HUES48 (cell line): ENCODE data around the gene NFKBIE.
A peak's percentile ranks its signal among the peaks of the same experiment; 100 is the strongest.
"Not testable (repeated sequence)": the region's sequence is repeated elsewhere in the genome, so short reads cannot be mapped to it uniquely, and the experiment has no call there.

Source experiments
- H3K27ac ChIP-seq: one replicate; pipeline ENCODE4 v1.7.0; 2013; ENCODE audit warnings: low read depth, low read length, inconsistent platforms
- H3K27me3 ChIP-seq: 2 replicates; pipeline ENCODE4 v1.6.1; 2013; ENCODE audit warnings: mild to moderate bottlenecking, low read length; ENCODE audit not compliant: control insufficient read depth, insufficient read depth
- H3K36me3 ChIP-seq: 2 replicates; pipeline ENCODE4 v1.6.1; 2013; ENCODE audit warnings: low read length; ENCODE audit not compliant: control insufficient read depth, insufficient read depth
- H3K4me1 ChIP-seq: 2 replicates; pipeline ENCODE4 v1.6.1; 2013; ENCODE audit warnings: mild to moderate bottlenecking, low read length; ENCODE audit not compliant: control insufficient read depth, insufficient read depth
- H3K4me3 ChIP-seq: 2 replicates; pipeline ENCODE4 v1.5.1; 2013; ENCODE audit warnings: mild to moderate bottlenecking, low read depth, low read length
- H3K9ac ChIP-seq: 2 replicates; pipeline ENCODE4 v1.6.1; 2013; ENCODE audit warnings: mild to moderate bottlenecking, low read depth, low read length, moderate library complexity
- H3K9me3 ChIP-seq: 2 replicates; pipeline ENCODE4 v1.6.1; 2013; ENCODE audit warnings: low read length; ENCODE audit not compliant: control insufficient read depth, insufficient read depth

Gene NFKBIE, protein sequence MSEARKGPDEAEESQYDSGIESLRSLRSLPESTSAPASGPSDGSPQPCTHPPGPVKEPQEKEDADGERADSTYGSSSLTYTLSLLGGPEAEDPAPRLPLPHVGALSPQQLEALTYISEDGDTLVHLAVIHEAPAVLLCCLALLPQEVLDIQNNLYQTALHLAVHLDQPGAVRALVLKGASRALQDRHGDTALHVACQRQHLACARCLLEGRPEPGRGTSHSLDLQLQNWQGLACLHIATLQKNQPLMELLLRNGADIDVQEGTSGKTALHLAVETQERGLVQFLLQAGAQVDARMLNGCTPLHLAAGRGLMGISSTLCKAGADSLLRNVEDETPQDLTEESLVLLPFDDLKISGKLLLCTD

DNA sequence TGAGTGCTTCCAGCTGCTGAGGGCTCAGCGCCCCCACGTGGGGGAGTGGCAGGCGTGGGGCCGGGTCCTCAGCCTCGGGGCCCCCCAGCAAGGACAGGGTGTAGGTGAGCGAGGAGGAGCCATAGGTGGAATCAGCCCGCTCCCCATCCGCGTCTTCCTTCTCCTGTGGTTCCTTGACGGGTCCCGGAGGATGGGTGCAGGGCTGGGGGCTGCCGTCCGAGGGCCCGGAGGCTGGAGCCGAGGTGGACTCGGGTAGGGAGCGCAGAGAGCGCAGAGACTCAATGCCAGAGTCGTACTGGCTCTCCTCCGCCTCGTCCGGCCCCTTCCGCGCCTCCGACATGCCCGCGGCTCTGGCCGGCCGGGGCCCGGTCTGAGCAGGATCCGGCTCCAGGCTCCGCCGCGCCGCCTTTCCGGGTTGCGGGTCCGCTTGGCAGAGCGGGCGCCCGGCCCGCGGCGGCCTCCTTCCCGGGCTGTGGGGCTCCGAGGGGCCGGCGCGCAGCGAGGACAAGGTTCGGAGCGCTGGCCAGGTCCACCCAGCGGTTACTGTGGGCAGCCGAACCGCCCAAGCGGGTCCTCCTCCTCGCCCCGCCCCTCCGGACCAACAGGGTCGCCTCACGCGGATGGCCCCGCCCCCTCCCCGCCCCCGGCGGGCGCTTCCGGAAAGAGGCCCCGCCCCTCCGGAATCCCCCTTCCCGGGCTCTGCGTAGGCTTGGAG, at the start of gene NFKBIE:
Gene NFKBIE (minus strand): TSS at position 545 of the 715 bp plus-strand sequence. CDS start 205 bp downstream, at position 340.
- Histone ChIP-seq H3K9me3 (no peaks in the 10 kb centered on the region), H3K36me3 (peaks cover 4% of the 10 kb centered on the region; the same call in 1 of the 2 replicates), H3K4me3 (peak within 1 kb of the TSS; percentile 86), H3K27ac (peak within 1 kb of the TSS; percentile 31), H3K27me3 (peaks cover 22% of the 10 kb centered on the region), H3K4me1 (peaks cover 26% of the 10 kb centered on the region), H3K9ac (peak within 1 kb of the TSS; percentile 41; the same call in 1 of the 2 replicates)

DNA sequence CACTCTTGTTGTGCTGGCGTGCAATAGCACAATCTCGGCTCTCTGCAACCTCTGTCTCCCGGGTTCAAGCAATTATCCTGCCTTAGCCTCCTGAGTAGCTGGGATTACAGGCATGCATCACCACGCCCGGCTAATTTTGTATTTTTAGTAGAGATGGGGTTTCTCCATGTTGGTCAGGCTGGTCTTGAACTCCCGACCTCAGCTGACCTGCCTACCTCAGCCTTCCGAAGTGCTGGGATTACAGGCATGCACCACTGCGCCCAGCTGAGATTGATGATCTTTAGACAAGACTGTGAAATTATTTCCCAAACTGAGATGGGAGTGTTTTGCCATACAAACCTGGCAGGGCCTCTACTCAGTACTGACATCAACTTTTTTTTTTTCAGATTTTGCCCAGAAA, 49.3 kb upstream of the NFKBIE start:
- H3K4me1 ChIP-seq, H3K9ac ChIP-seq, H3K27me3 ChIP-seq, H3K4me3 ChIP-seq, H3K27ac ChIP-seq, H3K9me3 ChIP-seq: not testable (repeated sequence)
- H3K36me3 ChIP-seq = peaks cover 26% of the 10 kb centered on the region

DNA sequence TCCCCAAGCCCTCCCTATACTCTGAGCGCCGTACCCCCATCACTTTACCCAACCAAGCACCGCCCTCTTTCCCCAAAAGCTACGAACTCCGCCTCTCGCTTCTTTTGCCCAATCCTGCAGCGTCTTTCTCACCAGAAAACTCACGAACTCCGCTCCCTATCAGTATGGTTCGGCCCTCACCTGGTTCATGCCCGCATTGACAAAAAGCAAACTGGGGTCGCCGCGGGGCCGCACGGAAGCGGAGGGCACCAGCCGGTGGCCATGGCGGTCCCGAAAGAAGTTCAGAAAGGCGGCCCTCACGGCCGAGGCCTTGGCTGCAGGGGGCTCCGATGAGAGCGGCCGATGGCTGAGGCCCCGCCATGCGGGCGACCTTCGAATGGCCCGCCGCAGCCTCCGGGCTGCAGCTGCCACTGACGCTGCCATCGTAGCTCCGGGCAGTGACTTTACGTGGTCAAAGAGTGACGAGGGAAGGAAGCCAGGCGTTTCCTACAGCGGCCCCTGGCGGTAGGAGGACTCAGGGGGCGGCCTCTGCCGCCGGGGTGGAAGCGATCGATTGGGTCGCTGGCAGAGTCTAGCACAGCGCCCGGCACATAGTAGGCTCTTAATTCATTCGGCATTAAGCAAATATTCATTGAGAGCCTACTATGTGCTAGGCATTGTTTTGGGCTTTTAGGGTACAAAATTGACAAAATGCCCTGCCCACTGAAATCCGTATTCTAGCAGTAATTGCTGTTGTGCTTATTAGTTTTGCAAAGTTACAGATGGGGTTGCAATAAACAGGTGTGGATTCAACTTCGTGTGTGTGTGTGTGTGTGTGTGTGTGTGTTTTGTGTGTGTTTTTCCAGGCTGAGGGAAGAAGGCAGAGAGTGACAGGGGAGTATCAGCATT, 47.8 kb upstream of the NFKBIE start, which contains the start of gene AARS2:
Gene AARS2 (minus strand): TSS at position 447 of the 888 bp plus-strand sequence. CDS start 24 bp downstream, at position 423.
- peak within 1 kb of the TSS; percentile 80 for H3K4me3 ChIP-seq
- H3K27me3 ChIP-seq = no peaks in the 10 kb centered on the region
- H3K27ac ChIP-seq = peak within 1 kb of the TSS; percentile 85
- H3K36me3 ChIP-seq = peaks cover 35% of the 10 kb centered on the region
- H3K9ac ChIP-seq = peak within 1 kb of the TSS; percentile 84
- no peaks in the 10 kb centered on the region for H3K9me3 ChIP-seq
- H3K4me1 ChIP-seq = peaks cover 7% of the 10 kb centered on the region

DNA sequence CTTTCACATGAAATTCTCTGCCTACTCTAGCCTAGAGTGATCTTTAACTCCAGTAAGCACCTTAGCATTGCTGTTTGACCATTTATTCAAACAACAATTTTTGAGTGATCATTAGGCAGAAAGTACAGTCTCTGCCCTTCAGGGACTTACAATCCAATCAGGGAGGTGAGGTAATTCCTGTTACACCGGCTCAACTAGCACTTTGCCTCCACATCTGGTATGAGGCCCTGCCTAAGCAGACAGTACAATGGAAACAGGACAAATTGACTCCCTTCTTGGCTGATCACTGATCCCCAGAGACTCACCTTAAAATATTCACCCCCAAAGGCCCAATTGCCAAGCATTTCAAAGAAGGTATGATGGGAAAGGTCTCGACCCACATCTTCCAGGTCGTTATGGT, 46.4 kb upstream of the NFKBIE start:
- Histone ChIP-seq H3K9me3 (no peaks in the 10 kb centered on the region), H3K27me3 (no peaks in the 10 kb centered on the region), H3K4me3 (peak overlapping the region; percentile 80), H3K27ac (no peak overlapping the region), H3K4me1 (peaks cover 7% of the 10 kb centered on the region), H3K9ac (no peak overlapping the region), H3K36me3 (peaks cover 49% of the 10 kb centered on the region)

GRCh38 chr6:44311304-44311703, 46.0 kb upstream of the NFKBIE start:
- Histone ChIP-seq H3K27ac (no peak overlapping the region), H3K36me3 (peaks cover 53% of the 10 kb centered on the region), H3K27me3 (no peaks in the 10 kb centered on the region), H3K9me3 (no peaks in the 10 kb centered on the region), H3K4me3 (no peak overlapping the region), H3K4me1 (peaks cover 7% of the 10 kb centered on the region), H3K9ac (no peak overlapping the region)

DNA sequence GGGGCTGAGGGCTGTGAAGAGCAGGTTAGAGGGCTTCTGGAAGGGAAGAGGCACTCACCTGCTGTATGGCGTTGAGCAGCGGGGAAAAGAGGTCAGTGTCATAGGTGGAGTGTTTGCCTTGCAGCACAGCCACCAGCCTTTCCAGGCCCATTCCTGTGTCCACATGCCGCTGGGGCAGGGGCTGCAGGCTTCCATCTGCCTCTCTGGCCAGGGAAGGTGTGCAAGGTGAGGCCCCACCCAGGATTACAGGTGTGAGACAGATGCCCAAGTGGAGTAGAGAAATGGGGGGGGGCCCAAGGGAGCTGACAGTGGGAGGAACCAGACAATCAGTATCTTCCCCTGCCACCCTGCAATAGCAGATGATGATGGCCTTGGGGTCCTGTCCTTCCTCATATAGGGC, 44.9 kb upstream of the NFKBIE start:
- no peak overlapping the region for H3K4me3 ChIP-seq
- no peaks in the 10 kb centered on the region for H3K9me3 ChIP-seq
- no peak overlapping the region for H3K9ac ChIP-seq
- H3K27me3 ChIP-seq = no peaks in the 10 kb centered on the region
- H3K36me3 ChIP-seq = peaks cover 64% of the 10 kb centered on the region
- H3K4me1 ChIP-seq = peaks cover 7% of the 10 kb centered on the region
- no peak overlapping the region for H3K27ac ChIP-seq

GRCh38 chr6:44309631-44310030, 44.3 kb upstream of the NFKBIE start:
- H3K27ac ChIP-seq = no peak overlapping the region
- H3K9ac ChIP-seq = no peak overlapping the region
- H3K36me3 ChIP-seq = peaks cover 70% of the 10 kb centered on the region

GRCh38 chr6:44309092-44309491, 43.7 kb upstream of the NFKBIE start:
- Histone ChIP-seq H3K36me3 (peaks cover 75% of the 10 kb centered on the region), H3K27me3 (no peaks in the 10 kb centered on the region), H3K4me3 (no peak overlapping the region), H3K9ac (no peak overlapping the region), H3K4me1 (peaks cover 7% of the 10 kb centered on the region), H3K9me3 (no peaks in the 10 kb centered on the region), H3K27ac (no peak overlapping the region)

More at GRCh38 chr6:44309631-44310030, 44.3 kb upstream of the NFKBIE start:
- no peaks in the 10 kb centered on the region for H3K9me3 ChIP-seq
- peaks cover 7% of the 10 kb centered on the region for H3K4me1 ChIP-seq
- no peak overlapping the region for H3K4me3 ChIP-seq
- no peaks in the 10 kb centered on the region for H3K27me3 ChIP-seq

DNA sequence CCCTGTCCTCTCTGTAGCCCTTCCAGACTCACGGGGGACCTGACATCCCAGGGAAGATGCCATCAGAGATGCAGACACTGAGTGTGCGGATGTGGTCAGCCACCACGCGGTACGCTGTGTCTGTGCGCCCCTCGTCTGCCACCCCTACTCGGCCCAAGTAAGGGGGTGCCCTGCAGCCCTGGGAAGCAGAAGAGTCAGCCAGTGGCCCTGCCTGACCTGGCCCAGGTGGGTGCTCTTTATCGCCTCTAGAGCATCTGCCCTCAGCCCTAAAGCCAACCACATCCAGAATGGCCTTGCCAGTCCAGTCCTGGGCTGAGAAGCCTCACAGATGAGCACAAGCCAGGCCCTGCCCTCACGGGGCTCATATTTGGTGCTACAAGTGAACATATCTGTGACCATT, 41.9 kb upstream of the NFKBIE start:
- no peak overlapping the region for H3K9ac ChIP-seq
- H3K36me3 ChIP-seq = peaks cover 94% of the 10 kb centered on the region

DNA sequence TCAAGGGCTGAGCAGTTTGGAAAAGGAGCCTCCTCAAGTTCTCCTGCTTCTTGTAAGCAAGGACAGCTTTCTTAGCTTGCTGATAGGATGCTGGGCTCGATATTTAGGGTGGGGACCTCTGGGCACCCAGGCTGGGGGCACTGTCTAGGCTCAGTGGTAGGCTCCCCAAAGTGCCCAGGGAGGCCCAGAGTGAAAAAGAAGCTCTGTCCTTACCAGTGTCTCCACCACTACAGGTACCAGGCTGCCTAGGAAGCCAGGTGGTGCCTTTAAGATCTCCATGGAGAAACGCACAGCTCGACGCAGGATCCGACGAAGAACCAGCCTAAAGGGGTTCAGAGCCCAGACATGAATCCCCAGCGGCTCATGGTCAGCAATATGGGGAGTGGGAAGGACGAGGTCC, 41.4 kb upstream of the NFKBIE start:
- H3K27ac ChIP-seq = no peak overlapping the region
- H3K36me3 ChIP-seq = peaks cover 94% of the 10 kb centered on the region
- no peaks in the 10 kb centered on the region for H3K9me3 ChIP-seq
- H3K27me3 ChIP-seq = no peaks in the 10 kb centered on the region
- no peak overlapping the region for H3K4me3 ChIP-seq
- no peak overlapping the region for H3K9ac ChIP-seq
- no peaks in the 10 kb centered on the region for H3K4me1 ChIP-seq

More for the DNA sequence above, 41.9 kb upstream of the NFKBIE start:
- H3K4me3 ChIP-seq = no peak overlapping the region
- H3K27ac ChIP-seq = no peak overlapping the region
- H3K27me3 ChIP-seq = no peaks in the 10 kb centered on the region
- H3K4me1 ChIP-seq = peaks cover 4% of the 10 kb centered on the region
- no peaks in the 10 kb centered on the region for H3K9me3 ChIP-seq
